Stimulated activated naive B cell treated with anti-CD40 and anti-IgM and Interleukin-4, amounts not matched to agents 10 μg/mL and 1 μg/mL and 100 μg/mL, for 72 hours (primary cell): Measurements from ENCODE around the gene WNT9A.

Experiments used
- ATAC-seq, 2 donors: fragments of 150-1000 bp; cut with Tn5 transposase; replicated peaks; 2 replicates each; pipeline ENCODE4 v1.10.0; 2021; ENCODE audit warnings: moderate library complexity in 1 of 2
- DNase-seq: peaks from one replicate; pipeline ENCODE4 v3.0.0; 2021
- H3K27ac Mint-ChIP-seq: one replicate; pipeline ENCODE4 v1.8.0; 2022; ENCODE audit warnings: mild to moderate bottlenecking, mixed read lengths
- H3K27me3 Mint-ChIP-seq, 2 donors: one replicate each; pipeline ENCODE4 v1.8.0; 2022; ENCODE audit warnings: mixed read lengths in 2 of 2
- H3K36me3 Mint-ChIP-seq, 2 donors: one replicate each; pipeline ENCODE4 v1.8.0; 2022; ENCODE audit warnings: mixed read lengths in 2 of 2, mild to moderate bottlenecking in 1 of 2
- H3K4me1 Mint-ChIP-seq, 2 donors: one replicate each; pipeline ENCODE4 v1.8.0; 2022; ENCODE audit warnings: mixed read lengths in 2 of 2, mild to moderate bottlenecking in 1 of 2
- H3K4me3 Mint-ChIP-seq, 2 donors: one replicate each; pipeline ENCODE4 v1.8.0; 2022; ENCODE audit warnings: mild to moderate bottlenecking in 2 of 2, mixed read lengths in 2 of 2, moderate library complexity in 1 of 2
- H3K9me3 Mint-ChIP-seq, 2 donors: one replicate each; pipeline ENCODE4 v1.8.0; 2022; ENCODE audit warnings: mixed read lengths in 2 of 2, mild to moderate bottlenecking in 1 of 2

The WNT9A gene

GRCh38 chr1:227948493-227949260 lies 945 bp upstream of the WNT9A start:
- ATAC-seq (no peak), DNase-seq (no peak)
- peaks cover under 1 to 2% of the 10 kb centered on the region in 2 donors for H3K9me3 Mint-ChIP-seq
- H3K4me1 Mint-ChIP-seq = peaks cover 12 to 21% of the 10 kb centered on the region in 2 donors
- H3K4me3 Mint-ChIP-seq = peak overlapping the region; percentile 41 to 58
- H3K27me3 Mint-ChIP-seq = peaks cover 51 to 69% of the 10 kb centered on the region in 2 donors
- H3K27ac Mint-ChIP-seq = no peak overlapping the region
- no peaks in the 10 kb centered on the region for H3K36me3 Mint-ChIP-seq

GRCh38 chr1:227947386-227947675 lies 401 bp downstream of the WNT9A start:
- ATAC-seq (peak in 1 of 2 donors; percentile 4), DNase-seq (no peak)
- no peak overlapping the region for H3K27ac Mint-ChIP-seq
- H3K4me1 Mint-ChIP-seq = peaks cover 10 to 14% of the 10 kb centered on the region in 2 donors
- H3K9me3 Mint-ChIP-seq = no peaks in the 10 kb centered on the region
- no peaks in the 10 kb centered on the region for H3K36me3 Mint-ChIP-seq
- H3K27me3 Mint-ChIP-seq = peaks cover 48 to 67% of the 10 kb centered on the region in 2 donors
- peak overlapping the region; percentile 67 to 69 for H3K4me3 Mint-ChIP-seq

GRCh38 chr1:227946624-227947385 lies 927 bp downstream of the WNT9A start:
- H3K9me3 Mint-ChIP-seq = no peaks in the 10 kb centered on the region
- H3K27me3 Mint-ChIP-seq = peaks cover 48 to 67% of the 10 kb centered on the region in 2 donors
- no peaks in the 10 kb centered on the region for H3K36me3 Mint-ChIP-seq
- peaks cover 10 to 14% of the 10 kb centered on the region in 2 donors for H3K4me1 Mint-ChIP-seq
- H3K27ac Mint-ChIP-seq = no peak overlapping the region
- peak; percentile 51 for DNase-seq
- peak; percentile 76 to 82 for ATAC-seq
- peak overlapping the region; percentile 69 to 73 for H3K4me3 Mint-ChIP-seq

- DNase-seq = no peak
- Mint-ChIP-seq H3K4me3 (peak overlapping the region; percentile 69 to 73), H3K4me1 (peaks cover 10 to 14% of the 10 kb centered on the region in 2 donors), H3K9me3 (no peaks in the 10 kb centered on the region), H3K36me3 (no peaks in the 10 kb centered on the region), H3K27ac (peak overlapping the region; percentile 28), H3K27me3 (peaks cover 47 to 63% of the 10 kb centered on the region in 2 donors)
- ATAC-seq = peak; percentile 75 to 79
Measured at GRCh38 chr1:227945891-227946623, 1.7 kb downstream of the WNT9A start.

- H3K36me3 Mint-ChIP-seq = no peaks in the 10 kb centered on the region
- peaks cover 10 to 14% of the 10 kb centered on the region in 2 donors for H3K4me1 Mint-ChIP-seq
- no peak overlapping the region for H3K4me3 Mint-ChIP-seq
- H3K9me3 Mint-ChIP-seq = no peaks in the 10 kb centered on the region
- DNase-seq (no peak), ATAC-seq (no peak)
- H3K27me3 Mint-ChIP-seq = peaks cover 48 to 58% of the 10 kb centered on the region in 2 donors
- H3K27ac Mint-ChIP-seq = no peak overlapping the region
Measured at GRCh38 chr1:227944931-227945890, 2.5 kb downstream of the WNT9A start.

- no peak overlapping the region for H3K27ac Mint-ChIP-seq
- H3K4me3 Mint-ChIP-seq = no peak overlapping the region
- no peaks in the 10 kb centered on the region for H3K9me3 Mint-ChIP-seq
- DNase-seq (no peak), ATAC-seq (no peak)
- peaks cover 41 to 49% of the 10 kb centered on the region in 2 donors for H3K27me3 Mint-ChIP-seq
- H3K36me3 Mint-ChIP-seq = no peaks in the 10 kb centered on the region
- peaks cover 10 to 14% of the 10 kb centered on the region in 2 donors for H3K4me1 Mint-ChIP-seq
Measured at GRCh38 chr1:227944090-227944930, 3.4 kb downstream of the WNT9A start.

- no peak for ATAC-seq
- Mint-ChIP-seq H3K9me3 (no peaks in the 10 kb centered on the region), H3K27ac (no peak overlapping the region), H3K36me3 (no peaks in the 10 kb centered on the region), H3K27me3 (peaks cover 34 to 41% of the 10 kb centered on the region in 2 donors), H3K4me1 (peaks cover 9 to 14% of the 10 kb centered on the region in 2 donors), H3K4me3 (no peak overlapping the region)
- DNase-seq = no peak
Measured at GRCh38 chr1:227943381-227944089, 4.2 kb downstream of the WNT9A start.

GRCh38 chr1:227942716-227943261 lies 4.9 kb downstream of the WNT9A start:
- no peak overlapping the region for H3K4me3 Mint-ChIP-seq
- DNase-seq (no peak), ATAC-seq (no peak)
- H3K36me3 Mint-ChIP-seq = no peaks in the 10 kb centered on the region
- H3K27ac Mint-ChIP-seq = no peak overlapping the region
- peaks cover 6 to 14% of the 10 kb centered on the region in 2 donors for H3K4me1 Mint-ChIP-seq
- H3K27me3 Mint-ChIP-seq = peaks cover 37% of the 10 kb centered on the region in 2 donors
- no peaks in the 10 kb centered on the region for H3K9me3 Mint-ChIP-seq

- Mint-ChIP-seq H3K27ac (no peak overlapping the region), H3K9me3 (no peaks in the 10 kb centered on the region), H3K27me3 (peaks cover 36 to 37% of the 10 kb centered on the region in 2 donors), H3K4me1 (peaks cover 6 to 12% of the 10 kb centered on the region in 2 donors), H3K36me3 (no peaks in the 10 kb centered on the region), H3K4me3 (no peak overlapping the region)
- DNase-seq (no peak), ATAC-seq (no peak)
Measured at GRCh38 chr1:227942021-227942715, 5.6 kb downstream of the WNT9A start.

GRCh38 chr1:227941509-227942020 lies 6.2 kb downstream of the WNT9A start:
- no peak overlapping the region for H3K27ac Mint-ChIP-seq
- DNase-seq (no peak), ATAC-seq (no peak)
- no peak overlapping the region for H3K4me3 Mint-ChIP-seq
- peaks cover 36 to 37% of the 10 kb centered on the region in 2 donors for H3K27me3 Mint-ChIP-seq
- H3K9me3 Mint-ChIP-seq = no peaks in the 10 kb centered on the region
- peaks cover 6% of the 10 kb centered on the region in 2 donors for H3K4me1 Mint-ChIP-seq
- H3K36me3 Mint-ChIP-seq = no peaks in the 10 kb centered on the region

- DNase-seq (no peak), ATAC-seq (no peak)
- H3K27ac Mint-ChIP-seq = no peak overlapping the region
- H3K36me3 Mint-ChIP-seq = no peaks in the 10 kb centered on the region
- H3K9me3 Mint-ChIP-seq = no peaks in the 10 kb centered on the region
- peaks cover 29 to 30% of the 10 kb centered on the region in 2 donors for H3K27me3 Mint-ChIP-seq
- H3K4me1 Mint-ChIP-seq = peaks cover 0 to 1% of the 10 kb centered on the region in 2 donors
- no peak overlapping the region for H3K4me3 Mint-ChIP-seq
Measured at GRCh38 chr1:227940791-227941241, 6.9 kb downstream of the WNT9A start.
